NCI-H1694 (cell line): ENCODE measurements around the gene GMNC.

Source experiments
- DNase-seq: peaks from one replicate; lab custom pipeline; 2025; lab: John Stamatoyannopoulos, UW

Gene GMNC

DNA sequence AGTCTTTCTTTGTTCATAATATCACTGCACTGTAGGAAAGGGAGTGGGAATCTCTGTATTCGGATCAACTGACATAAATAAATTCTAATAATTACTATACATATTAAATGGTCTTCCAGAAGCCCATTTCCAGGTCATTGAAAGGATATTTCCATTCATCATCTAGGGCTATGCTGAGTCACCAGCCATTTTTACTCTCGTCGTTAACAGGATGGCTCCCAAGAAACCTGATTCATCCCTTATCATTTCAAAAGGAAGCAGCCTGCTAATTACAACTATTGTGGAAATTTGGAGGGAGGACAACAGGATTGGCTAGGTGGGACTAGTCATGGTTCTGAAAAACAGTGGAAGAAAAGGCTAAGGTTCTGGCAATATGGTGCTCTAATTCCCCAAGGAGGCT, 13.6 kb downstream of the GMNC start:
- DNase-seq, result no peak

DNA sequence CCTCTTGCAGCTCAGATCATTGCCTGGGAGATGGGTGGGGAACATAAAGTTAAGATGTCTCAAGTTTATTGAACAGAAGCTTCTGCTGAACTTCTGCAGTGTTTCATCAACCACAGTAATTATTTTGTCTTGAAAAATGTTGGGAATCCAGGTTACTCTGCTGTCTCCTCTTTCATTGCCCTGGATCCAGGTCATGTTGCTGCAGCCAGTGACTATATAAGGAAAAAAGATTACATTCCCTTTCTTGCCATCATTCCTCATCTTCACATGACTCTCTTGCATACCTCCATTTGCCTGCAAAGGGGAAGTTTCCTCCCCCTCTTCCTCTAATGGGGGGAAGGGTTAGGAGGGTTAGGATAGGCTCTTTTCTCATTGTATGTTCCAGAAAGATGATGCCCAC, 15.1 kb downstream of the GMNC start:
- DNase-seq, result no peak

DNA sequence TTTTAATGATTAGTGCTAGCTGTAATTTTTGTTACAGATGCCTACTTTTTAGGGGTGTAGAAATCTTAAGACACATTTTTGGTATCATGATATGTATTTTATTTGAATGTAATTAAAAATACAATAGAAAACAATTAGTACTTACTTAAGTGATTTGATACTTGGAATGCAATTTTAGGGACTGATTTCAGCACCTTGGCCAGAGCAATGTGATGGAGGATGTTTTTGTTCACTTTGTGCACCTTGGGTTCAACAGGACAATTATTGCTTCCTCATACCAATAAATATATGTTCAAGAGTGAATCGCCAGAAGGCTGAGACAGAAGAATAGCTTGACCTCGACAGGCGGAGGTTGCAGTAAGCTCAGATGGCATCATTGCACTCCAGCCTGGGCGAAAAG, 22.3 kb downstream of the GMNC start:
- DNase-seq, result no peak

DNA sequence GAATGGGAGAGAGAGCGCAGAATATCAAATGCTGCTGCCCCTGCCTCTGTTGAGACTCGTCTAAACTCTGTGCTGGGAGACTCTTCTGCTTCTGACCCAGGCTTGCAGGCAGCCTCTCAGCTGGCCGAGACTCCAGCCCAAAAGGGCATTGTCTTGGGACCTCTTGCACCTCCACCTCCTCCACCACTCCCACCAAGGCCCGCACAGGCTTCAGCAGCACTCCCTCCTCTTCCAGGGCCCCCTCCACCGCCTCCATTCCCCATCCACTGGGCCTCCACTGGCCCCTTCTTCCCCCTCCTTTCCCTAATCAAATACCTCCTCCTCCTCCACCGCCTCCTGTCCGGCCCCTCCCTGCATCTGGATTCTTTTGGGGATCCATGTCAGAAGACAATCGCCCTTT, 31.3 kb downstream of the GMNC start:
- DNase-seq, result no peak

DNA sequence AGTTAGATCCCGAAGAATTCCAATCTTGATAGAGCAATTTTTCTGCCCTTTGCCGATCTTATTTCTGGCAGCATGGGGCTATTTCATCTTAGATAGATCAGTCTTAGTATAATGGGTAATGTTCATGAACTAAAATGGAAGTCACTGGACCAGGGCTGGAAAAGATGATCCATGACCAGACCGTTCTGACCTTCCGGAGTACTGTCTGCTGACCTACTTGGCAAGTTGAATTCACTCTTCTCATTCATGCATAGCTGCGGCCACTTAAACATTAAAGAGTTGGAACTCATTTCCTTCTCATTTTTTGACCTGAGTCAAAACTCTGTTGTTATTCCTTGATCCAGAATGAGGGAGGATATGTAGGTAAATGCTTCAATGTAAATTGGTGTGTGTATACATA, 32.5 kb downstream of the GMNC start:
- no peak for DNase-seq

DNA sequence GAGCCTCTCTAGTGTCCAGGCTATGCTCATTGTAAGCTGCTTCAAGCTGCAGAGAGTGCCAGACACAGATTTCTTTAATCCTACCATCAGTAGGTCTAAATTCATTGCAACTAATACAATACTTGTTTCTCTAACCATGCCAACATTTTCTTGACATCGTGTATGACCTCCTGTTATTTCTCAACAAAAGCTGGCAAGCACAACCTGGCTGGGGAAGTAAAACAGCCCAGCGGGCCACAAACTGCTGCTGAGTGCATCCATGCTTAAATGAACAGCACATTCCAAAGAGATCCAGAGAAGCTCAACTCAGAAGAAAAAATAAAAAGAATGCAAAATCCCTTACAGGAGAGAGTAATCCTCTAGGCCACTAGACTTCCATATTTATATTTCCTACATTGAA, 36.5 kb downstream of the GMNC start:
- no peak for DNase-seq

DNA sequence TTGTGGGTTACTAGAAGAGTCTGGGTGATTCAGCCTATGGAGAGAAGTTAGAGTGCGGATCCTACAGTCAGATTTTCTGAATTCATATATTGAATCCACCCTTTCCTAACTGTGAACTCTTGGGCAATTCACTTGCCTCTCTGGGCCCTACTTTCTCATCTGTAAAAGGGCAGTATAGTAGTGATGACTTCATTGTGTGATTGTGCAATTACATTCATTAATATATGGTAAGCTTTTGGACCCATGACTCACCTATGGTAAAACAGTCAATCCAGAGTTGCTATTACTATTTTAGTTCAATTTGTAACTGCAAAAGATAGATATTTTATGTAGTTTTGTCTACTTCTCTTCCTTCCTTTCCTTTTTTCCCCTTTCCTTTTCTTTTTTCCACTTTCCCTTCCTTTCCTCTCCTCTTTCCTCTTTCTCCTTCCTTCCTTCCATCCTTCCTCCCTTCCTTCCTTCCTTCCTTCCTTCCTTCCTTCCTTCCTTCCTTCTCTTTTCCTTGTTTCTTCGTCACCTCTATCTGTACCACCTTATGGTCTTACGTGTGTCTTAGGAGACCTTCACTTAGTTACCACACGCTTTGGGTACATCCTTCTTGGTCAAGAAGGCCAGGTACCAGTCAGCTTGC, 37.0 kb downstream of the GMNC start:
- DNase-seq, result no peak

DNA sequence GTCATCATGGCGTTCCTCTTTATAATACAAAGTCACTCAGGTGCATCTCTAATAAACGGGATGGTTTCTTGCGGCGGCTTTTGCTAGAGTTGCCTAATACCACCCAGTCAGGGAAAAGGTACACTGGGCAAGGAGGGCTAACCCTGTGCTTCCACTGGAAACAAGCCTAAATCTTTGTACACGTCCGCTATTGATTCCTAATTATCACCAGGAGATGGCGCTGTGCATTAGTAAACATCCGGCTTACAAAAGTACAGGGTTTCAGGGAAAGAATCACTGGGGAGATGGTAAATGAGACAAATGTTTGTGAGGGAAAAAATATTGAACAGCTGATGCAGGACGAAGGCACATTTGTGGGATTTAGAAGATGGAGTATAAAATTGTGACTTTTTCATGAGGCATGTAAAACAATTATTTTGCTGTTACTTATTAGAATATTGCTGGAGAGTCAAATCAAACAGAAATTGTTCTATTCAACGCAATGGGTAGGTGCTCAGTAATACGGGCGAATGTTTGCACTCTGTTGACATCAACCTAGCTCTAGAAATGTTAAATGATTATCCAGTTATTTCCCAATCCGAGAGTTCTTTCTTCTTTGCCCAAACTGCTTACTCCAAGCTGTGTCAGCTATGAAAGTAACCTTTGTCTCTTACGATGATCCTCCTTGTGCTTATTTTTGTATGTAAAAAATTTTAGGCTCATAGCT, 50.6 kb downstream of the GMNC start:
- DNase-seq, result peak; percentile 6

DNA sequence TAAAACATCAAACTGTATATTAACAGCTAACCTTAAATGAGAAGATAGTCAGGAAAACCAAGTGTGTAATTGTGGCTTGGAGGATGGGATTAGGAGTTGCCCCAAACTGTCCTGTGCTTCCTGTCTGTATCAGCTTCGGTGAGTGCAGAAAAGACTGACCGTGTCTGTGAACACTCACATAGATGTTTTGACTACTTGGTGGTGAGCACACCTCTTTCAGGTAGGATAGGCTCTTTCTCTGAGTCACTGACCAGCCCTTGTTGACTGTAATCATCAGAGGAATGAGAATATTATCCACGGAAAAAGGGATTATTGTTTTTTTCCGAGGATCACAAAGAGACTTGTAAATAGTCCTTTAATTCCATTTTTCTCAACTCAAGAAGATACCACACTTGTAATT, 51.5 kb downstream of the GMNC start:
- DNase-seq, result no peak

DNA sequence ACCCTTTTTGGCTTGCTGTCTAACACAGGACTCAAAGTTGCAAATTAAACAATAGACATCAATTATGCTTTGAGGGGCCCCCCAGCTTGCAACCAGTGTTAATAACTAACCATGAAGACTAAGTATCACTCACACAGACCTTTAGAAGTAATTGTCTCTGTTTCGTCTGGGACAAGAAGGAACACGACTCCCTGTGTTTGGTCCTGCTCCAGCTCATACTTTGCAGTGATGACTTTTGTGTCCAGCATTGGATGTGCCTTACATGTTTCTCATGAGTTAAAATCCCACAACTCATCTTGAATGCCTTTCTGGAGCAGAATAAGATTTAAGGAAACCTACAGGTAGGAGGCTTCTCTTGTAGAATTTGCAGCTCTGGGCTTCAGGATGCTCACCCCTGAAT, 53.1 kb downstream of the GMNC start:
- DNase-seq, result no peak

DNA sequence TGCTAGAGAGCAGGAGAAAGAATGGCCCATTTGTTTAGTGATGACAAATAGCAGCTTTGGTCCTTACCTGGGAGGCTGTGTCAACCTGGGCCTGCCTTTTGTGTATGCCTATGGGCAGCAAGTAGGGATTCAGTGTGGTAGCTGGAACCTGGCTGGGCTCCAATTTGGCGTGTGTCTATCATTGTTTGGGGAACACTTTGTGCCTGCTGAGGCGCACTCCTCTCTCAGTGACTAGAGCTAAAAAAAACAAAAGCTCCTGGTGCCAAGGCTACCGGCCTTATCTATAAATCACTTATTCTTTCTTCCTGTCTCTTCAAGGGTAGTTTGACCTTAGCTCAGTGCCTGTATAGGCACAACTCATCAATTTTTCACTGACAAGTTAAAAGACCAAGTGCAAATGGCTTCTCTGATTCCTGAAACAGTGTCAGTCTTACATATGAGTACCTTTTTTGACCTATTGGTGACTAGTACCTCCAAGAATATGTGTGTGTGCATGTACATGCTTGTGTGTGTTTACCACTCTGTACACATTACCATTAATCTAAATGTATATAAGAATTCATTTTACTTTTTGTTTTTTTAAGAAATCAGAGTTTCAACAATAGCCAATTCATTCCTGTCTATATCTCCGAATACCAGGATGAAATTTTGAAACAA, 54.6 kb downstream of the GMNC start:
- no peak for DNase-seq
